Esophagus squamous epithelium (tissue), 5 donors: ENCODE data around the gene SCN2A. TPM values are rescaled to one million over a fixed set of nuclear protein-coding genes. Genes with fewer than 3 reads are reported as not detected.

Experiments used
- DNase-seq: peaks from one replicate; lab custom pipeline; 2025; lab: John Stamatoyannopoulos, UW
- H3K27ac ChIP-seq, 4 donors: fragments of 200-600 bp; sonication (generic); one replicate each; pipeline ENCODE4 v1.5.1; 2016 to 2019; ENCODE audit warnings: mild to moderate bottlenecking in 1 of 4
- H3K27me3 ChIP-seq, 4 donors: fragments of 200-600 bp; sonication (generic); 1 replicate in 3 of 4; 2 replicates in 1 of 4; pipeline versions ENCODE4 v1.5.1 to v1.6.0; 2017 to 2021; ENCODE audit warnings: antibody characterized with exemption in 1 of 4
- H3K36me3 ChIP-seq, 3 donors: fragments of 200-600 bp; sonication (generic); one replicate each; pipeline ENCODE4 v1.5.1; 2016 to 2019
- H3K4me1 ChIP-seq, 3 donors: fragments of 200-600 bp; sonication (generic); one replicate each; pipeline ENCODE4 v1.5.1; 2017 to 2019
- H3K4me3 ChIP-seq, 4 donors: fragments of 200-600 bp; sonication (generic); 1 replicate in 3 of 4; 2 replicates in 1 of 4; pipeline ENCODE4 v1.5.1; 2016 to 2019; ENCODE audit warnings: mild to moderate bottlenecking in 2 of 4, moderate library complexity in 1 of 4
- H3K9me3 ChIP-seq, 3 donors: fragments of 200-600 bp; sonication (generic); one replicate each; pipeline ENCODE4 v1.5.1; 2016 to 2019
- CTCF ChIP-seq, 6 experiments: fragments of 450-650 bp in 4 of 6; fragments of 200-600 bp in 2 of 6; sonication (generic) in 2 of 6; IDR thresholded peaks; one replicate each; pipeline ENCODE4 v1.5.1; 2016 to 2019; ENCODE audit warnings: antibody characterized with exemption in 6 of 6, mild to moderate bottlenecking in 4 of 6, moderate library complexity in 4 of 6
- POLR2A ChIP-seq, 4 donors: fragments of 450-650 bp; IDR thresholded peaks; one replicate each; pipeline ENCODE4 v1.6.1; 2017; ENCODE audit warnings: antibody characterized with exemption in 4 of 4, mild to moderate bottlenecking in 4 of 4, moderate library complexity in 3 of 4
- WGBS, 2 donors: methylation state at CpG; one replicate each; pipeline ENCODE4 v1.1.5; 2018; 5-methylcytosine and 5-hydroxymethylcytosine counted together
- intact Hi-C: fragments of 100-400 bp; cut with DNase I; formaldehyde crosslinking; loops from one replicate; pipeline ENCODE4 v1.15.0; 2022
- total RNA-seq, 4 donors: library from RNA; depleted of rRNA; stranded (reverse); fragments of >200 nt; gene quantifications; one replicate each; pipeline ENCODE4 v1.1.0, GENCODE V29; 2016
- donor health status: DM: yes; HTN: yes; CAD: no.

The SCN2A gene
- total RNA-seq, 4 donors from 2014 or later, result 0.21 TPM; not detected in 3

DNA sequence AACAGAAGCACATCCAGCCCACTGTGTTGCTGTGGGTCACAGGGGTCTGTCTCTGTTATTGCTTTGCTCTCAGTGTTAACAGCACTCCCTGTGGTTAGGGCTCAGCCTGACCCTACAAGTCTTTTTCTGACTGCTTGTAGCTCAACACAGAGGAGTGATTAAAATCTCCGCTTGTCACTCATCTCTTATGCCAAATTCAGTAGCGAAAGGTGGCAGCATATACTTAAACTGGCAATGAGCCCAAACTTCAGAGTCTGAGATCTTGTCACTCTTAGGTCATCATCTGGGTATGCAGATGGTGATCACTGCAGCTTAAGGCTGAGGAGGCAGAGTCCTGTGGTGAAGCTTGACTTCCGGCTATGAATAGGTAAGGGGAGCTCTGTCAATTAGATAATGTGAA lies 167.0 kb downstream of the SCN2A start:
- no peaks in the 10 kb centered on the region for H3K36me3 ChIP-seq
- DNase-seq, result no peak
- WGBS, 2 donors, result 80 to 94% methylated on average over 3 of the region's 3 CpGs
- no peak for TF ChIP-seq CTCF (IDR thresholded peaks at IDR 0.05)
- no peak for TF ChIP-seq POLR2A (IDR thresholded peaks at IDR 0.05)
- intact Hi-C loops, result loop anchor here (10.0 kb wide), 2 partner anchors 289 to 469 kb away; no protein-coding TSS in a partner anchor
- H3K9me3 ChIP-seq, result no peaks in the 10 kb centered on the region
- no peaks in the 10 kb centered on the region for H3K27me3 ChIP-seq
- H3K4me3 ChIP-seq, result no peak overlapping the region
- H3K4me1 ChIP-seq, result no peaks in the 10 kb centered on the region
- H3K27ac ChIP-seq, result no peak overlapping the region

- intact Hi-C loops, result loop anchor here (10.0 kb wide), 2 partner anchors 287 to 467 kb away; no protein-coding TSS in a partner anchor
- Histone ChIP-seq H3K27ac (no peak overlapping the region), H3K9me3 (no peaks in the 10 kb centered on the region), H3K27me3 (no peaks in the 10 kb centered on the region), H3K36me3 (no peaks in the 10 kb centered on the region), H3K4me3 (no peak overlapping the region), H3K4me1 (no peaks in the 10 kb centered on the region)
- no peak for DNase-seq
- TF ChIP-seq POLR2A (IDR thresholded peaks at IDR 0.05), result no peak
- TF ChIP-seq CTCF (IDR thresholded peaks at IDR 0.05), result no peak
These were observed 168.3 kb downstream of the SCN2A start for GRCh38 chr2:165407466-165407865.

GRCh38 chr2:165408186-165408585 lies 169.0 kb downstream of the SCN2A start:
- intact Hi-C loops, result loop anchor here (10.0 kb wide), 2 partner anchors 287 to 467 kb away; no protein-coding TSS in a partner anchor
- Histone ChIP-seq H3K9me3 (no peaks in the 10 kb centered on the region), H3K36me3 (no peaks in the 10 kb centered on the region), H3K27me3 (no peaks in the 10 kb centered on the region), H3K4me1 (no peaks in the 10 kb centered on the region), H3K4me3 (no peak overlapping the region), H3K27ac (no peak overlapping the region)
- TF ChIP-seq CTCF (IDR thresholded peaks at IDR 0.05) (no peak), POLR2A (IDR thresholded peaks at IDR 0.05) (no peak)
- no peak for DNase-seq
- 27 to 33% methylated on average over 2 to 3 of the region's 3 CpGs for WGBS, 2 donors

DNA sequence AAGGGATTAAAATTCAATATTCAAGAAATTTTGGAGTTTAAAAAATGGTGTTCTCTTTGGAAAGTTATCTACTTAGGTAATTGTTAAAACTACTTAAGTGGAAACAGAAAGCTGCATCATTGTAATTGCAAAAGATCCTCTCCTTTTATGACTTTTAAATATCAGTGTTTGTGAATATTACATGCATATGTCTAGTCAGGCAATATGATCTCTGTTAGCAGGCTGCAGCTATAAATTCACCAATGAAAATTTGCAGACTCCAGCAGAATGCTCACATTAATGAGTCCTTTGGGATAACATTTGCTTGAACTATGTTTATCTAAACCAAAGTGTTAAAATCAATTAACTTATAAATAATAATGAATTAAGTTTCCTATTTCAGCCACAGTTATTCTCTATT lies 171.1 kb downstream of the SCN2A start:
- TF ChIP-seq CTCF (IDR thresholded peaks at IDR 0.05), result no peak
- TF ChIP-seq POLR2A (IDR thresholded peaks at IDR 0.05), result no peak
- intact Hi-C loops, result no loop called here
- Histone ChIP-seq H3K27me3 (no peaks in the 10 kb centered on the region), H3K4me3 (no peak overlapping the region), H3K4me1 (no peaks in the 10 kb centered on the region), H3K9me3 (no peaks in the 10 kb centered on the region), H3K27ac (no peak overlapping the region), H3K36me3 (no peaks in the 10 kb centered on the region)
- DNase-seq, result no peak

GRCh38 chr2:165414187-165414586 lies 175.0 kb downstream of the SCN2A start:
- no peaks in the 10 kb centered on the region for H3K27me3 ChIP-seq
- intact Hi-C loops, result no loop called here
- H3K4me3 ChIP-seq, result no peak overlapping the region
- no peaks in the 10 kb centered on the region for H3K9me3 ChIP-seq
- TF ChIP-seq POLR2A (IDR thresholded peaks at IDR 0.05) (no peak), CTCF (IDR thresholded peaks at IDR 0.05) (no peak)
- H3K4me1 ChIP-seq, result no peaks in the 10 kb centered on the region
- H3K27ac ChIP-seq, result no peak overlapping the region
- DNase-seq, result no peak
- no peaks in the 10 kb centered on the region for H3K36me3 ChIP-seq
